HEK293T (cell line): ENCODE data around the gene ASPSCR1.

Experiments
- CTCF ChIA-PET: fragments of 350-600 bp; formaldehyde crosslinking; extraction: SDS; loops from one replicate; lab custom pipeline; 2021; ENCODE audit warnings: antibody characterized with exemption, inconsistent platforms; lab: Yijun Ruan, JAX
- POLR2A ChIA-PET: fragments of 350-600 bp; formaldehyde crosslinking; extraction: SDS; loops from one replicate; lab custom pipeline; 2020; ENCODE audit warnings: antibody characterized with exemption, inconsistent platforms; lab: Yijun Ruan, JAX
- DNase-seq: peaks from one replicate; pipeline ENCODE4 v3.0.0; 2012; ENCODE audit warnings: mixed read lengths; ENCODE audit errors: extremely low spot score
- ARNT ChIP-seq: fragments of 450-650 bp; IDR thresholded peaks from 2 replicates; pipeline ENCODE4 v1.6.1; 2017; ENCODE audit warnings: mild to moderate bottlenecking
- BHLHE40 ChIP-seq: fragments of 450-650 bp; IDR thresholded peaks from 2 replicates; pipeline ENCODE4 v1.6.1; 2016; ENCODE audit warnings: mild to moderate bottlenecking, moderate library complexity, borderline replicate concordance
- CTBP1 ChIP-seq: fragments of 450-650 bp; IDR thresholded peaks from 2 replicates; pipeline ENCODE4 v1.6.1; 2016; ENCODE audit warnings: borderline replicate concordance
- ELF4 ChIP-seq: fragments of 450-650 bp; IDR thresholded peaks from 2 replicates; pipeline ENCODE4 v1.6.1; 2017; ENCODE audit warnings: antibody characterized with exemption
- FOXA1 ChIP-seq: fragments of 450-650 bp; IDR thresholded peaks from 2 replicates; pipeline ENCODE4 v1.6.1; 2016; ENCODE audit warnings: mild to moderate bottlenecking
- FOXK2 ChIP-seq: fragments of 450-650 bp; IDR thresholded peaks from 2 replicates; pipeline ENCODE4 v1.6.1; 2016; ENCODE audit warnings: mild to moderate bottlenecking
- FOXM1 ChIP-seq: fragments of 450-650 bp; IDR thresholded peaks from 2 replicates; pipeline ENCODE4 v1.6.1; 2017; ENCODE audit warnings: mild to moderate bottlenecking, borderline replicate concordance
- HDGF ChIP-seq: fragments of 450-650 bp; IDR thresholded peaks from 2 replicates; pipeline ENCODE4 v1.6.1; 2017; ENCODE audit warnings: antibody characterized with exemption, borderline replicate concordance
- L3MBTL2 ChIP-seq: fragments of 450-650 bp; conservative IDR thresholded peaks from 2 replicates; pipeline ENCODE4 v1.6.1; 2016; ENCODE audit warnings: mild to moderate bottlenecking
- LEF1 ChIP-seq: fragments of 450-650 bp; IDR thresholded peaks from 2 replicates; pipeline ENCODE4 v1.6.1; 2017; ENCODE audit warnings: mild to moderate bottlenecking, borderline replicate concordance
- NFRKB ChIP-seq: fragments of 450-650 bp; IDR thresholded peaks from 2 replicates; pipeline ENCODE4 v1.6.1; 2016; ENCODE audit warnings: mild to moderate bottlenecking, moderate library complexity
- SP1 ChIP-seq: fragments of 450-650 bp; IDR thresholded peaks from 2 replicates; pipeline ENCODE4 v1.6.1; 2017
- SUZ12 ChIP-seq: fragments of 450-650 bp; IDR thresholded peaks from 2 replicates; pipeline ENCODE4 v1.6.1; 2016; ENCODE audit warnings: mild to moderate bottlenecking
- TARDBP ChIP-seq: fragments of 450-650 bp; IDR thresholded peaks from 2 replicates; pipeline ENCODE4 v1.6.1; 2016
- ZNF384 ChIP-seq: fragments of 450-650 bp; IDR thresholded peaks from 2 replicates; pipeline ENCODE4 v1.6.1; 2016
- TF ChIP-seq, protein P1 (sequence below): fragments of 450-650 bp; IDR thresholded peaks from 2 replicates; pipeline ENCODE4 v1.6.1; 2016

ASPSCR1 gene

DNA sequence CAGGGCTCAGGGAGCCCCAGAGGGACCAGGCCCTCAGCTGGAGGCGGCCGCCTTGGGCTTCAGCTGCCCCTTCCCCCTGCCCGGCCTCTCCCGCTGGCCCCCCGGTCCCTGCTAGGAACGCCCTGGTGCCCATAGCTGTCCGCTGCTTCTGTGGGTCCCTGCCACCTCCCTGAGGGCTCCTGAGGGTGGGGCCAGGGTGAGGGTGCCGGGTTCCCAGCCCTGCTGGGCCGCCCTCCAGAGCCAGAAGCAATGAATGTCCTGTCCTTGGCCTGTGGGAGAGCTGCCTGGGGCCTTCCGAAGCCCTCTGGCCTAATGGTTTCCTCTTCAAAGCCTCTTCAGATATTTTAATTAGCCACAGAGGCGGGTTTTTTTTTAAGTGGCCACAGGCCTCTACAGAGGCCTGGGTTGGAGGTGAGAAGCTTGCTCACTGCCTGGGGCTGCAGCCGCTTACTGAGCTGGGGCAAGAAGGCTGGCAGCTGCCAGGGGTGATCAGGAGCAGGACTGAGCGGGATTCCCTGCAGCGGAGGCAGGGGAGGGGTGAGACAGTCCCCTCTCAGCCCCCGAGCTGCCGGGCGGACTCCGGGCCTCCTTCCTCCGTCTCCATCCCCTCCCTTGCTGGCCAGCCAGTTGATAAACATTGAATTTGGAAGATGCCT is 35.3 kb downstream of the ASPSCR1 start:
- no peak for DNase-seq
- POLR2A ChIA-PET = interaction anchor here (1.5 kb wide), 1 partner anchor 10 kb away, joined by 4 read pairs; the partner anchor contains the start of genes CENPX and LRRC45
- CTCF ChIA-PET = interaction anchor here (0.6 kb wide), 1 partner anchor 96 kb away, joined by 4 read pairs; no protein-coding TSS in a partner anchor
- TF ChIP-seq SUZ12 (no peak), CTBP1 (no peak), LEF1 (no peak), L3MBTL2 (no peak), FOXK2 (no peak), BHLHE40 (no peak), NFRKB (no peak), FOXA1 (no peak), ARNT (no peak), ELF4 (no peak), ZNF384 (no peak), HDGF (no peak), FOXM1 (no peak), TARDBP (no peak), SP1 (no peak)
- TF ChIP-seq, protein P1, sequence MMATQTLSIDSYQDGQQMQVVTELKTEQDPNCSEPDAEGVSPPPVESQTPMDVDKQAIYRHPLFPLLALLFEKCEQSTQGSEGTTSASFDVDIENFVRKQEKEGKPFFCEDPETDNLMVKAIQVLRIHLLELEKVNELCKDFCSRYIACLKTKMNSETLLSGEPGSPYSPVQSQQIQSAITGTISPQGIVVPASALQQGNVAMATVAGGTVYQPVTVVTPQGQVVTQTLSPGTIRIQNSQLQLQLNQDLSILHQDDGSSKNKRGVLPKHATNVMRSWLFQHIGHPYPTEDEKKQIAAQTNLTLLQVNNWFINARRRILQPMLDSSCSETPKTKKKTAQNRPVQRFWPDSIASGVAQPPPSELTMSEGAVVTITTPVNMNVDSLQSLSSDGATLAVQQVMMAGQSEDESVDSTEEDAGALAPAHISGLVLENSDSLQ = no peak

DNA sequence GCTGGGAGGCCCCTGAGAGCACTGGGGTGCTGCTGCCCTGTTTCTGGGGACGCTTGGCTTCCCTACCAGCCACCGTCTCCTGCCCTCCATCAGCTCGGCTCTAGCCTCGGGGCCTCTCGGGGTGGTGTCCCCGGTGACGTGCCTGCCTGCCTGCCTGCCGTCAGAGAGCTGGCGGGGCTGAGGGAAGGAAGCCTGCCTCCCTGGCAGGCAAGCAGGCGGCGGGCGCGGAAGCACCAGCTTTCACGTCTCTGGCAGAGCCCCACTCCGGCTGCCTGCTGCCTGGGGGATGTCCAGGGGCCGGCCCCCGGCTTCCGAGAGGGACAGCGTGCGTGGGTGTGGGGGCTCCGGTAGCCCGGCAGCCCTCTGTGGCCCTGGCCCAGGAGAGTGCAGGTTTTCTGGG is 35.9 kb downstream of the ASPSCR1 start:
- CTCF ChIA-PET = interaction anchor here (0.6 kb wide), 1 partner anchor 95 kb away, joined by 4 read pairs; no protein-coding TSS in a partner anchor
- POLR2A ChIA-PET = interaction anchor here (1.5 kb wide), 1 partner anchor 9 kb away, joined by 4 read pairs; the partner anchor contains the start of genes CENPX and LRRC45
- DNase-seq = no peak
- TF ChIP-seq SUZ12 (no peak), ARNT (no peak), L3MBTL2 (no peak), FOXK2 (no peak), FOXA1 (no peak), SP1 (no peak), LEF1 (no peak), ZNF384 (no peak), CTBP1 (no peak), TARDBP (no peak), ELF4 (no peak), NFRKB (no peak), HDGF (no peak), FOXM1 (no peak), BHLHE40 (no peak)
- TF ChIP-seq, protein P1 = no peak

DNA sequence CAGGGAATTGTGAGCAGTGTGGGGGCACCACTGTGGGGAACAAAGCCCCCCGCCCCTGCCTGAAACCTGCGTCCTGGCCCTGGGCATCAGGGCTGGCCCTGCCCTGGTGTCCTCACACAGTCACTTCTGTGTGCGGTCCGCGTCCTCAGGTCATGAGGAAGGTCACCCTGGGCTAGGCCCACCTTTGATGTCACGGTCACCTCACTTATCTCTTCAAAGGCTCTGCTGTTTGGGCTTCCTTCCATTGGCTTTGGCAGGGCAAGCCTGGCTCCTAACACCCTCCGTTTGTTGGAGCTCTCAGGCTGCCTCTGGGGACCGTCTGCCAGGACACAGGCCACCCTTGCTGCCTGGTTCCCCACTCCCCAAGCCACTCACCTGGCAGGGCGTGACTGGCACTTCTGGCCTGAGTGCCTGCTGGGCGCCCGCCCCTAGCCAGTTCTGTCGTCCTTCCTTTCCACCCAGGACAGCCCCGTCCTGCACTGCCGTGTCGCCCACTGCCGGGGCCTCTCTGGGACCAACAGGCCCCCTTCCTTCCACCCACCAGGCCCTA is 36.4 kb downstream of the ASPSCR1 start:
- POLR2A ChIA-PET = interaction anchor here (1.5 kb wide), 1 partner anchor 9 kb away, joined by 4 read pairs; the partner anchor contains the start of genes CENPX and LRRC45
- CTCF ChIA-PET = no interaction called here
- DNase-seq = no peak
- TF ChIP-seq HDGF (no peak), CTBP1 (no peak), ARNT (no peak), LEF1 (no peak), SP1 (no peak), FOXM1 (no peak), TARDBP (no peak), ZNF384 (no peak), L3MBTL2 (no peak), ELF4 (no peak), FOXK2 (no peak), SUZ12 (no peak), BHLHE40 (no peak), FOXA1 (no peak), NFRKB (no peak)
- TF ChIP-seq, protein P1 = no peak

DNA sequence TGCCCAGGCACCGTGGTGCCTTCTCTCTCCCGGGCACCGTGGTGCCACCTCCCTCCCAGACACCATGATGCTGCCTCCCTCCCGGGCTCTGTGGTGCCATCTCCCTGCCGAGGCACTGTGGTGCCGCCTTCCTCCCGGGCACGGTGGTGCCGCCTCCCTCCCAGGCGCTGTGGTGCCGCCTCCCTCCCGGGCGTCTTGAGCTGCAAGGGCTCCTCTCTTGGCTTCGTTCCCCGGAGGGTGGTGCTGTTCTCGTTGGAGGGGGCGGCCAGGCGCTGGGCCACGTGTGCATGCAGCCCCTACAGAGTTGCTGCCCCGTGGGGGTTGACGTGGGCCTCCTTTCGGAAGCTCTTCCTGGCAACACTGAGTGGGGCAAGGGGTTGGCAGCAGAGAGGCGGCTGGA is 37.0 kb downstream of the ASPSCR1 start:
- CTCF ChIA-PET = no interaction called here

More for the DNA sequence above, 37.0 kb downstream of the ASPSCR1 start:
- POLR2A ChIA-PET = no interaction called here
- no peak for DNase-seq
- TF ChIP-seq HDGF (no peak), ELF4 (no peak), SP1 (no peak), L3MBTL2 (no peak), NFRKB (no peak), LEF1 (no peak), BHLHE40 (no peak), FOXK2 (no peak), TARDBP (no peak), SUZ12 (no peak), FOXM1 (no peak), ZNF384 (no peak), FOXA1 (no peak), CTBP1 (no peak), ARNT (no peak)
- TF ChIP-seq, protein P1 = no peak
